Mesendoderm (in vitro differentiated cells): ENCODE data around the gene LRRC27.

ENCODE experiments used
- DNase-seq: peaks from one replicate; pipeline ENCODE4 v3.0.0; 2013
- H2AK5ac ChIP-seq: 2 replicates; pipeline ENCODE4 v1.6.1; 2013; ENCODE audit warnings: low read length, inconsistent platforms
- H2BK120ac ChIP-seq: 2 replicates; pipeline ENCODE4 v1.6.1; 2013; ENCODE audit warnings: low read depth, mild to moderate bottlenecking, low read length, moderate library complexity, mixed read lengths
- H2BK15ac ChIP-seq: replicated peaks from 2 replicates; pipeline ENCODE4 v1.6.1; 2013; ENCODE audit warnings: low read depth, mild to moderate bottlenecking, moderate library complexity
- H2BK5ac ChIP-seq: 2 replicates; pipeline ENCODE4 v1.6.1; 2013; ENCODE audit warnings: low read length, inconsistent platforms
- H3K18ac ChIP-seq: 2 replicates; pipeline ENCODE4 v1.6.1; 2013; ENCODE audit warnings: mild to moderate bottlenecking, low read length, mixed read lengths
- H3K23ac ChIP-seq: one replicate; pipeline ENCODE4 v1.6.1; 2013; ENCODE audit warnings: low read length
- H3K27ac ChIP-seq: 2 replicates; pipeline ENCODE4 v1.5.1; 2013; ENCODE audit warnings: low read depth, mild to moderate bottlenecking, inconsistent platforms, low read length, moderate library complexity
- H3K27me3 ChIP-seq: 2 replicates; pipeline ENCODE4 v1.6.1; 2013; ENCODE audit warnings: low read length, control low read depth, mild to moderate bottlenecking, inconsistent platforms; ENCODE audit not compliant: insufficient read depth, poor library complexity
- H3K36me3 ChIP-seq: 2 replicates; pipeline ENCODE4 v1.6.1; 2013; ENCODE audit warnings: low read length, inconsistent platforms; ENCODE audit not compliant: control insufficient read depth, insufficient read depth
- H3K4ac ChIP-seq: one replicate; pipeline ENCODE4 v1.6.1; 2013; ENCODE audit warnings: low read depth, mild to moderate bottlenecking, low read length, moderate library complexity
- H3K4me1 ChIP-seq: 2 replicates; pipeline ENCODE4 v1.6.1; 2013; ENCODE audit warnings: low read depth, low read length, inconsistent platforms; ENCODE audit not compliant: control insufficient read depth
- H3K4me2 ChIP-seq: 2 replicates; pipeline ENCODE4 v1.6.1; 2013; ENCODE audit warnings: low read length
- H3K4me3 ChIP-seq: 2 replicates; pipeline ENCODE4 v1.5.1; 2013; ENCODE audit warnings: mild to moderate bottlenecking, low read length
- H3K56ac ChIP-seq: one replicate; pipeline ENCODE4 v1.6.1; 2013; ENCODE audit warnings: low read length
- H3K79me1 ChIP-seq: 2 replicates; pipeline ENCODE4 v1.6.1; 2013; ENCODE audit warnings: low read length, inconsistent platforms
- H3K79me2 ChIP-seq: 2 replicates; pipeline ENCODE4 v1.6.1; 2013; ENCODE audit warnings: mild to moderate bottlenecking, low read length; ENCODE audit not compliant: control insufficient read depth, insufficient read depth
- H3K9ac ChIP-seq: 2 replicates; pipeline ENCODE4 v1.6.1; 2013; ENCODE audit warnings: low read length, inconsistent platforms
- H4K5ac ChIP-seq: one replicate; pipeline ENCODE4 v1.6.1; 2013; ENCODE audit warnings: low read length
- H4K8ac ChIP-seq: one replicate; pipeline ENCODE4 v1.6.1; 2013; ENCODE audit warnings: low read depth, mild to moderate bottlenecking, control low read depth, low read length, moderate library complexity
- WGBS: extraction: QIAGEN DNeasy Blood & Tissue Kit; methylation state at CpG from one replicate; pipeline ENCODE4 v1.1.7; 2013; ENCODE audit warnings: low lambda C conversion rate, missing lambda C conversion rate; ENCODE audit not compliant: insufficient coverage; ENCODE audit errors: extremely low coverage; 5-methylcytosine and 5-hydroxymethylcytosine counted together

LRRC27 gene

DNA sequence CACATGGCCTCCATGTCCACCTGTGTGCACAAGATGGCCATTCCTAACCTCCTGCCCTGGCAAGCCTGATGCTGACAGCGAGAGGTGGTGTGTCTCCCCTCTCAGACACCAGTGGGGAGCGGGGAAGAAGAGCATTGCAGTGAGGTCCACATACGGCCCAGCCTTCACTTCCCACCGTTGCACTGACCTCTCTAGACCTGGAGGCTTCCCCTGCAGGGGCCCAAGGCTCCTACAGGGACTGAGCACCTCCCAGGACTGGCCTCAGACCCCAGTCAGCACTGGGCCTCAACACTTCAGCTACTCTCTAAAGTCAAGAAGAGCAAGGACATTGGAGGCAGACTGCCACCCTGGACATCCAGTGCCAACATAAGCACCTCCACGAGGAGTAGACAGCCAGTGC, 40.2 kb upstream of the LRRC27 start:
- Histone ChIP-seq H3K4ac (no peak overlapping the region), H3K36me3 (no peaks in the 10 kb centered on the region), H3K4me1 (no peaks in the 10 kb centered on the region), H4K5ac (no peak overlapping the region), H3K4me2 (no peak overlapping the region), H2BK5ac (no peak overlapping the region), H3K9ac (no peak overlapping the region), H3K79me1 (no peaks in the 10 kb centered on the region), H2BK120ac (no peak overlapping the region), H3K18ac (no peak overlapping the region), H2BK15ac (no peak overlapping the region), H3K79me2 (no peaks in the 10 kb centered on the region), H3K27ac (no peak overlapping the region), H3K4me3 (no peak overlapping the region), H2AK5ac (no peak overlapping the region), H3K23ac (no peak overlapping the region), H3K27me3 (no peaks in the 10 kb centered on the region), H4K8ac (no peak overlapping the region), H3K56ac (no peak overlapping the region)
- DNase-seq: no peak
- WGBS: no CpG with 5 or more reads among the region's 5 CpGs

DNA sequence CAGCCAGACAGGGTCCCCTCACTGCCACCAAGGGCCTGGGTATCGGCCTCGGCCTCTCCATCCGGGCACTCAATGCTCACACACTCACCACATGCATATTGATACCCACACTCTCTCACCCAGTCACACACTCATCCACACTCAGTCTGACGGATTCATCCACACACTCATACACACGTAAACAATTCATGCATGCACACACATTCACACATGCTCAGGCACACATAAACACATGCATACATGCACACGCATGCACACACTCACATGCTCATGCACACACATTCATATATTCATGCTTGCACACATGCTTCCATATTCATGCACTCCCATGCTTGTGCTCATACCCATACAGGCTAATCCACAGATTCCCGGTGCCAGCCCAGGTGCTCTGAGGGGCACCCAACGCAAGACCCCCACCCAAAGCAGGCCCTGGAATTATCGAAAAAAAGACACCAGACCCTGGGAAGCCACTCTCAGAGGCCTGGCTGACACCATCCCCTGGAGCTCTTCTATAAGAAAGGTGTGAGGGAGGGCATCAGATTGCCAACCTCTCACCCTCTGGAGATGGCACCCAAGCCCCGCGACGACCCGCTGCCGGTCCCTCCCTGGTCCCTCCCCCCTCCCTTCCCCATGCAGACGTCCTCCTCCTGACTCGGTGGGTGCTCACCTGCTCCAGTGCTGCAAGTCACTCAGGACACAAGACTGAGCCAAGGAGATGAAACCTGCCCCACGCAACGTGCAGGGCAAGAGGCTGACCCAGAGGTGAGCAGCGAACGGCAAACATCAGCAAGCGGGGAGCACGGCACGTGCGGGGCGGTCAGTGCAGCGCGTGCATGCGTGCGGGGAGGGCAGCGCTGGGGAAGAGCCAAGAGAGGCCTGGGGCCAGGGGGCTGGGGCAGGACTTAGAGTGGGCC, 39.4 kb upstream of the LRRC27 start:
- H3K18ac ChIP-seq: no peak overlapping the region
- H3K36me3 ChIP-seq: no peaks in the 10 kb centered on the region
- no peaks in the 10 kb centered on the region for H3K79me2 ChIP-seq
- DNase-seq: no peak
- no peak overlapping the region for H3K56ac ChIP-seq
- H3K79me1 ChIP-seq: no peaks in the 10 kb centered on the region
- no peak overlapping the region for H4K5ac ChIP-seq
- H4K8ac ChIP-seq: no peak overlapping the region
- H3K4me2 ChIP-seq: no peak overlapping the region
- no peak overlapping the region for H2AK5ac ChIP-seq
- no peak overlapping the region for H3K4me3 ChIP-seq
- no peak overlapping the region for H3K4ac ChIP-seq
- no CpG with 5 or more reads among the region's 30 CpGs for WGBS
- H2BK120ac ChIP-seq: no peak overlapping the region
- H3K9ac ChIP-seq: no peak overlapping the region
- no peak overlapping the region for H2BK15ac ChIP-seq
- no peak overlapping the region for H3K27ac ChIP-seq
- H3K4me1 ChIP-seq: no peaks in the 10 kb centered on the region
- H3K23ac ChIP-seq: no peak overlapping the region
- no peaks in the 10 kb centered on the region for H3K27me3 ChIP-seq
- H2BK5ac ChIP-seq: no peak overlapping the region

- no peak overlapping the region for H3K4me2 ChIP-seq
- no peak overlapping the region for H3K4me3 ChIP-seq
- H3K79me2 ChIP-seq: no peaks in the 10 kb centered on the region
- no peak overlapping the region for H3K23ac ChIP-seq
- peak; percentile 27 for DNase-seq
- H2AK5ac ChIP-seq: no peak overlapping the region
- H3K9ac ChIP-seq: no peak overlapping the region
- H4K8ac ChIP-seq: no peak overlapping the region
- no peaks in the 10 kb centered on the region for H3K4me1 ChIP-seq
- H3K56ac ChIP-seq: no peak overlapping the region
- no CpG with 5 or more reads among the region's 16 CpGs for WGBS
- no peak overlapping the region for H2BK15ac ChIP-seq
- H2BK5ac ChIP-seq: no peak overlapping the region
- no peaks in the 10 kb centered on the region for H3K79me1 ChIP-seq
- no peak overlapping the region for H3K18ac ChIP-seq
- no peaks in the 10 kb centered on the region for H3K27me3 ChIP-seq
- H4K5ac ChIP-seq: no peak overlapping the region
- no peaks in the 10 kb centered on the region for H3K36me3 ChIP-seq
- no peak overlapping the region for H3K27ac ChIP-seq
- no peak overlapping the region for H2BK120ac ChIP-seq
- no peak overlapping the region for H3K4ac ChIP-seq
These were observed 38.7 kb upstream of the LRRC27 start for GRCh38 chr10:132293201-132293812.

- Histone ChIP-seq H2AK5ac (no peak overlapping the region), H3K79me1 (no peaks in the 10 kb centered on the region), H4K8ac (no peak overlapping the region), H3K27ac (no peak overlapping the region), H3K56ac (no peak overlapping the region), H2BK15ac (no peak overlapping the region), H3K4ac (no peak overlapping the region), H3K4me1 (no peaks in the 10 kb centered on the region), H3K36me3 (no peaks in the 10 kb centered on the region), H3K18ac (no peak overlapping the region), H3K27me3 (no peaks in the 10 kb centered on the region), H3K4me3 (no peak overlapping the region), H4K5ac (no peak overlapping the region), H3K23ac (no peak overlapping the region), H2BK5ac (no peak overlapping the region), H3K79me2 (no peaks in the 10 kb centered on the region), H2BK120ac (no peak overlapping the region), H3K9ac (no peak overlapping the region), H3K4me2 (no peak overlapping the region)
- WGBS: no CpG with 5 or more reads among the region's 25 CpGs
- peak; percentile 16 for DNase-seq
These were observed 38.0 kb upstream of the LRRC27 start for GRCh38 chr10:132293813-132294520.

DNA sequence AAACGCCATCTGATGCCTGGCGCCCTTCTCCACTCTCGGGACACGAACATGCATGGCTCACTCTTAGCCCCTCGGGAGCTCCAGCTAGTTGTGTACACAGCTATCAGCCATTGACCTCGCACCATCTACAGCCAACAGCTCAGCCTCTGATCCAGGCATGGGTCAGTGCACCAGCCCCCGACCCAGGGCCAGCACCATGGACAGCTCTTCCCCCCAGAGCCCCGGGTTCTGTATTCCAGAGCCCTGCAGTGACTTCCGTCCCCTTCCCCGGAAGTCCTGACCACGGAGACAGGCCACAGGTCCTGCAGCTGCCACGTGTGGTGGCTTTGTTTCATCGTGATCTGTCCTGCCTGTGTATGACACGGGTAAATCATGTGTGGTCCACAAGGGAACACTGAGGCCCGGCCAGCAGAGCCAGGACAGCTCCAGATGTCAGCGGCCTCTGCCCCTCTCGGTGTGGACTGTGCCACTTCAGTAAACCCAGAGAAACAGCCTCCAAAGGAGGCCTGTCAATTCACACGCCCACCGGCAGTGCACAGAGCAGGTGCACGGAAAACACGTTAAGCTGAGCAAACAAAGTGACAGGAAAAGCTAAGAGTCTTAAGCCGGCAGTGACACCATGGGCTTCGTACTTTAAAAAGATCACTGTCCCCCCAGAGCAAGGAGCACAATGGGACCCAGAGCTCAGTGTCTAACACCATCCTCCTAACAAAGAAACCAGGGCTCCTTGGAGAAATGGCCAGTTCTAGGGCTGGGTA, 37.3 kb upstream of the LRRC27 start:
- no peak overlapping the region for H3K4me2 ChIP-seq
- H2AK5ac ChIP-seq: no peak overlapping the region
- no CpG with 5 or more reads among the region's 23 CpGs for WGBS
- peak; percentile 53 for DNase-seq
- no peak overlapping the region for H3K18ac ChIP-seq
- no peak overlapping the region for H3K4ac ChIP-seq
- H3K23ac ChIP-seq: no peak overlapping the region
- H3K27ac ChIP-seq: no peak overlapping the region
- H3K9ac ChIP-seq: no peak overlapping the region
- no peak overlapping the region for H2BK5ac ChIP-seq
- no peaks in the 10 kb centered on the region for H3K79me1 ChIP-seq
- no peak overlapping the region for H4K8ac ChIP-seq
- H3K4me3 ChIP-seq: no peak overlapping the region
- no peaks in the 10 kb centered on the region for H3K4me1 ChIP-seq
- H3K36me3 ChIP-seq: no peaks in the 10 kb centered on the region
- H3K79me2 ChIP-seq: no peaks in the 10 kb centered on the region
- no peak overlapping the region for H4K5ac ChIP-seq
- no peak overlapping the region for H2BK15ac ChIP-seq
- no peaks in the 10 kb centered on the region for H3K27me3 ChIP-seq
- H3K56ac ChIP-seq: no peak overlapping the region
- H2BK120ac ChIP-seq: no peak overlapping the region
